ENCODE results near the gene CHRNA1. TPM values are rescaled to one million over a fixed set of nuclear protein-coding genes. Genes with fewer than 3 reads are reported as not detected.

The CHRNA1 gene
- total RNA-seq, 6 experiments from 2014 or later = 0.14 TPM; not detected in 5

GRCh38 chr2:174705321-174705720 lies 59.0 kb downstream of the CHRNA1 start:
- Mint-ChIP-seq H3K27ac (no peak overlapping the region), H3K27me3 (ENCODE audit: insufficient read depth) (peaks cover 24% of the 10 kb centered on the region)
- TF ChIP-seq CTCF (IDR thresholded peaks at IDR 0.05) = peak; percentile 16; the same call in 1 of the 2 replicates

GRCh38 chr2:174704642-174705041 lies 59.6 kb downstream of the CHRNA1 start:
- no peak overlapping the region for H3K27ac Mint-ChIP-seq
- H3K27me3 Mint-ChIP-seq (ENCODE audit: insufficient read depth) = peaks cover 24% of the 10 kb centered on the region
- peaks cover 6% of the 10 kb centered on the region; the same call in 1 of the 2 replicates for H3K36me3 Mint-ChIP-seq (ENCODE audit: low read depth)
- no peaks in the 10 kb centered on the region; the same call in 1 of the 2 replicates for H3K4me1 Mint-ChIP-seq (ENCODE audit: low read depth)
- H3K4me3 Mint-ChIP-seq = no peak overlapping the region
- peaks cover 3% of the 10 kb centered on the region; the same call in 1 of the 2 replicates for H3K9me3 Mint-ChIP-seq
- no peak for DNase-seq
- no peak for TF ChIP-seq CTCF (IDR thresholded peaks at IDR 0.05)

More at GRCh38 chr2:174705321-174705720, 59.0 kb downstream of the CHRNA1 start:
- Mint-ChIP-seq H3K9me3 (peaks cover 3% of the 10 kb centered on the region; the same call in 1 of the 2 replicates), H3K4me1 (ENCODE audit: low read depth) (no peaks in the 10 kb centered on the region; the same call in 1 of the 2 replicates), H3K4me3 (no peak overlapping the region), H3K36me3 (ENCODE audit: low read depth) (peaks cover 6% of the 10 kb centered on the region; the same call in 1 of the 2 replicates)
- no peak for DNase-seq

- Mint-ChIP-seq H3K4me1 (ENCODE audit: low read depth) (no peaks in the 10 kb centered on the region; the same call in 1 of the 2 replicates), H3K27ac (no peak overlapping the region), H3K36me3 (ENCODE audit: low read depth) (peaks cover 6% of the 10 kb centered on the region; the same call in 1 of the 2 replicates), H3K27me3 (ENCODE audit: insufficient read depth) (peaks cover 24% of the 10 kb centered on the region), H3K9me3 (peaks cover 3% of the 10 kb centered on the region; the same call in 1 of the 2 replicates), H3K4me3 (no peak overlapping the region)
- no peak for TF ChIP-seq CTCF (IDR thresholded peaks at IDR 0.05)
- DNase-seq = no peak
Measured at GRCh38 chr2:174704061-174704460, 60.2 kb downstream of the CHRNA1 start.

GRCh38 chr2:174703430-174703829 lies 60.8 kb downstream of the CHRNA1 start:
- Mint-ChIP-seq H3K27me3 (ENCODE audit: insufficient read depth) (peaks cover 20% of the 10 kb centered on the region), H3K36me3 (ENCODE audit: low read depth) (0 out of 2 replicates have a peak, but pooled peaks cover under 1% of the 10 kb centered on the region)

GRCh38 chr2:174702541-174702940 lies 61.7 kb downstream of the CHRNA1 start:
- Mint-ChIP-seq H3K27me3 (ENCODE audit: insufficient read depth) (peaks cover 20% of the 10 kb centered on the region), H3K4me3 (no peak overlapping the region), H3K36me3 (ENCODE audit: low read depth) (no peaks in the 10 kb centered on the region), H3K9me3 (no peaks in the 10 kb centered on the region), H3K4me1 (ENCODE audit: low read depth) (no peaks in the 10 kb centered on the region; the same call in 1 of the 2 replicates), H3K27ac (no peak overlapping the region)
- TF ChIP-seq CTCF (IDR thresholded peaks at IDR 0.05) = no peak
- no peak for DNase-seq

More at GRCh38 chr2:174703430-174703829, 60.8 kb downstream of the CHRNA1 start:
- no peak overlapping the region for H3K27ac Mint-ChIP-seq
- H3K4me1 Mint-ChIP-seq (ENCODE audit: low read depth) = no peaks in the 10 kb centered on the region; the same call in 1 of the 2 replicates
- DNase-seq = no peak
- no peaks in the 10 kb centered on the region for H3K9me3 Mint-ChIP-seq
- H3K4me3 Mint-ChIP-seq = no peak overlapping the region
- no peak for TF ChIP-seq CTCF (IDR thresholded peaks at IDR 0.05)

Data from HFFc6 (cell line).